NK-92 (cell line): ENCODE measurements around the gene HK1.

ENCODE experiments used
- DNase-seq: peaks from one replicate; lab custom pipeline; 2025; ENCODE audit not compliant: unreplicated experiment; lab: John Stamatoyannopoulos, UW

The HK1 gene

DNA sequence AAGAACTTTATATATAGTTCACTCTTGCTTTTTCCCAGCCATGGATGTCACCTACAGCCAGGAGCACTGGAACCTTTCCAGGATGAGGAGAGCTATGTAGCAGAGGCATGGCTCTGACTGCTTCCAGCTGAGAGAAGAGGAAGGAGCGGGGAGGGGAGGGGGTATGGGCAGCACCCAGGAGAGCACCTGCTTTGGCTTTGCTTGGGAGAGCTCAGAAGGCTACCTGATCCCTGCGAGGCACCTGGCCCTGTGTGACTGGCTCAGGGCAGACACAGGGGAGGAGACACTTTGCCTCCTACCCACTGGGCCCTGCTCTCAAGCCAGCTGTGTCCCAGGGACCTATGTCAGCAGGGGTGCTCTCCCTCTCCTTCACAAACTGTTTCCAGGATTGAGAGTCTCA, 67.1 kb downstream of the HK1 start:
- DNase-seq = no peak

GRCh38 chr10:69345890-69346474, 67.7 kb downstream of the HK1 start:
- DNase-seq = no peak

DNA sequence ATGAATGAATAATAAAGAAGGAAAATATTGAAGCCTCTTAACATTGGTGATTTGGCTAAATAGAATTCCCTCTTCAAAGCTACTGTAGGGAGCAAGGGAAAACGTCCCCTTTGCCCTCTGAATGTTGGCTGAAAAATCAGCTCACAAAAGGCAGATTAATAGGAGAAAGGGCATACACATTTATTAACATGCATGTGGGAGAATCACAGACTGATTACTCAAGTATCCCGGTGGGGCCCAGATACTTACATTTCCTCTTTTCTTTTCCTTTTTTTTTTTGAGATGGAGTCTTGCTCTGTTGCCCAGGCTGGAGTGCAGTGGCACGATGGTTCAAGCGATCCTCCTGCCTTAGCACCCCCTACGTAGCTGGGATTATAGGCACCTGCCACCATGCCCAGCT, 68.5 kb downstream of the HK1 start:
- no peak for DNase-seq

DNA sequence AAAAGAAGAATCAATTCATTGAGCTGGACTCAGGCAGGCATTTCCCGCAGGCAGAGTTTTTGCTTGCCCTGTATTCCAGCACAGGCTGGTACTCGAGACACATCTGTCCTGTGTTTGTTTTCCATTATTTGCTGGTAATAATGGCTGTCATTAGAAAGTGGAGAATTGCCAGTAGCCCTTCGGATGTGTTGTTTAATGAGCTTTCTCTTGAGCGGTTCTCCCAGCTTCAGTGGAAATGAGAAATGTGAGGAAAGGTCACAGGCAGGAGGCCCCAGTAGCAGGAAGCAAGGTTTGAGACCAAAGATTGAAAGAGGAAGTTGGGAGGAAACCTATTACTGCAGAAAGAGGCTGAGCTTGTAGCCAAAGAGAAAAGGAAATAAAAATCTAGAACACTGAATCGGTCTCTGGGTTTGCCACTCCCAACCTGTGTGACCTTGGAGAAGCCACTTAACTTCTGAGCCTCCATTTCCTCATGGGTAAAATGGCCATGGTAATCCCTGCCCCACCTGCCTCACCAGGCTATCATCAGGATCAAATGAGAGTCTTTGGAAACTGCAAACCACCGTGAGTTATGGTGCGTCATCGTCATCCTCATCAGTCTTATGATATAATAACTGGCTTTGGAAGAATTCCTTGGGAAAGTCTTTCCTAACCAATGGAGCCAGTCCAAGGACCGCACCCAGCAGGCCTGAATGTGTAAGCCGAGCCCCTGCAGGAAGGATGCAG, 70.7 kb downstream of the HK1 start:
- DNase-seq = no peak

DNA sequence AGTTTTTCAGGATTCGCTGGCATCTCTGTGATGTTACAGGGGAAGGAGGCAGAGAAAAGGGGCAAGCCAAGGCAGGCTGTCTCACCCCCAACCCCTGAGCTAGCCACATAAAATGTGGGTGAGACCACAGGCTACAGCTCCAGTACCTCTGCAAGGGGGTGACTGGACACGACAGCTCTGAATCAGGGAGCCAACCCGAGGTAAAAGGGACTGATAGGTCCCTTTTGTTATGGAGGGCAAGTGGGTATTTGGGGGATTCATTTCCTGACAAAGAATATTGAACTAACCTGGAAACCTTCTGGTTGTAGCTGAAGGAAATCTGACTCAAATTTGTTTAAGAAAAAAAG, 71.2 kb downstream of the HK1 start:
- DNase-seq = no peak

- no peak for DNase-seq
Measured at GRCh38 chr10:69351589-69351988, 73.3 kb downstream of the HK1 start.

DNA sequence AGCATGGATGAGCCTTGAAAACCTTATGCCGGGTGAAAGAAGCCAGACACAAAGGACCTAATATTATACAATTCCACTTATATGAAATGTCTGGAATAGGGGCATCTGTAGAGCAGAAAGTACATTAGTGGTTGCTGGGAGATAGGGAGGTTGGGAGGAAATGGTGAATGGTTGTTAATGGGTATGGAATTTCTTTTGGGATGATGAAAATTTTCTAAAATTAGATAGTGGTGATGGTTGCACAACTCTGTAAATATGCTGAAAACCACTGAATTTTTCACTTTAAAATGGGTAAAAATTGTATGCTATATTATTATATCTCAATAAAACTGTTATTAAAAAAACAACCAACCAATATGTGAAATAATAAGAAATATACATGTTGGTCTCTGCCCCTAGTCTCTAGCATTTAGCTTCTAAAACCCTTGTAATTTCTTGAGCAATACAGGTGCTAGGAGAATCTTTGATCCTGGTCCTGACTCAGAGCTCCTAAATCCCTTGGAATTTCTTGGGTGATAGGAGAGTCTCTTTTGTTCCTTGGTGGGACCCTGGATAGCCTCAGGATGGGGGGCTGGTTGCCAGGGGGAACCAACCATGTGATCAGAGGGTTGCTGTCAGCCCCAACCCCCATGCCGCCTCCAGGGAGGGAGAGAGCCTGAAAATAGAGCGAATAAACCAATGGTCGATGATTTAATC, 74.4 kb downstream of the HK1 start:
- DNase-seq = no peak

- DNase-seq = no peak
Measured at GRCh38 chr10:69353977-69354635, 75.8 kb downstream of the HK1 start.

GRCh38 chr10:69356187-69356586, 77.9 kb downstream of the HK1 start:
- no peak for DNase-seq

DNA sequence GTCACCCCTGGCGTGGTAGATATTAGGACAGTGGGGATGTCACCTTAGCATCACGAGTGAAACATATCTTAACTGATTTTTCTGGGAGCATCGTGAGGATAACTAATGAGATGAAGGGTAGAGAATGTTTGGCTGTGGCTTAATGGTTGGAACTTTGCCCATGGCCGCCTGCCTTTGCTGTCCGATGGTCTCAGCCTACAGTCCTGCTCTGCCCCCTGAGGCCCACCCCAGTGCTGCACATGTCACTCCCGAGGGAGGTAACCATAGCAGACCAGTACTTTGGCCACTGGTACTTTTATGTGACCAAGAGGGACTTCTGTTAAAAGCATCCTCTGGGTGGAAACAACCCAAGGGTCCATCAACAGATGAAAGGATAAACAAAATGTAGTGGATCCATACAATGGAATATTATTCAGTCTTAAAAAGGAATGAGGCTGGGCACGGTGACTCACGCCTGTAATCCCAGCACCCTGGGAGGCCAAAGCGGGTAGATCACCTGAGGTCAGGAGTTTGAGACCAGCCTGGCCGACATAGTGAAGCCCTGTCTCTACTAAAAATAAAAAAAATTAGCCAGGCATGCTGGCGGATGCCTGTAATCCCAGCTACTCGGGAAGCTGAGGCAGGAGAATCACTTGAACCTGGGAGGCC, 80.0 kb downstream of the HK1 start:
- no peak for DNase-seq

- DNase-seq = no peak
Measured at GRCh38 chr10:69359148-69359547, 80.9 kb downstream of the HK1 start.

GRCh38 chr10:69359594-69359993, 81.3 kb downstream of the HK1 start:
- no peak for DNase-seq

GRCh38 chr10:69360485-69361302, 82.4 kb downstream of the HK1 start:
- DNase-seq = no peak

- DNase-seq = no peak
Measured at GRCh38 chr10:69361303-69361614, 83.0 kb downstream of the HK1 start.

DNA sequence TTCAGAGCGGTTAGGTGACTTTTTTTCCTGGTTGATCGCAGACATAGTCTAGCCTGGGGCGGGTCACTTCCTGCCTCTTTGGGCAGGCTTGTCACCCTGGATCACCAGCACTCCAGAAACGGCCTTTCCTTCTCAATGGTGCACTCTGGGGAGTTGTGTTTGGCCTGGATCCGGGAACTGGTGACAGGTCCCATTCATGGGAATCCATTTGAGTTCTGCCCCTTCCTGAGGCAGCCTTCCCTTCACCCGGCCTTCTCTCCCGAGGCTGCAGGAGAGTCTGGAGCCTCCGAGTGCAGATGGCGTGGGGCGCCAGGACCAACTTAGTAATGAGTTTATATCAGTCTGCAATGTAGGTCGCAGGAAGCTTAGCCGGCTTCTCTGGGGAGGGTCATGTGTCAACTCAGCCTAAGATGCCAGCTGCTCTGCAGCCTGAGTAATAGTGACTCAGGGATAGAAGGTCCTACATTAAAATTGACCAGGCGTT, 84.2 kb downstream of the HK1 start:
- DNase-seq = no peak

GRCh38 chr10:69363666-69364065, 85.4 kb downstream of the HK1 start:
- DNase-seq = no peak

- no peak for DNase-seq
Measured at GRCh38 chr10:69364232-69364940, 86.1 kb downstream of the HK1 start.

- no peak for DNase-seq
Measured at GRCh38 chr10:69366738-69367137, 88.4 kb downstream of the HK1 start.

- DNase-seq = no peak
Measured at GRCh38 chr10:69367469-69367868, 89.2 kb downstream of the HK1 start.
